AG09309 (cell line): ENCODE measurements around the gene TNFRSF12A.
A peak's percentile ranks its signal among the peaks of the same experiment; 100 is the strongest.
"Not testable (repeated sequence)": the region's sequence is repeated elsewhere in the genome, so short reads cannot be mapped to it uniquely, and the experiment has no call there.

ENCODE experiments used
- DNase-seq: peaks from one replicate; pipeline ENCODE4 v3.0.0-alpha.2; 2010; ENCODE audit warnings: low read depth
- H3K4me3 ChIP-seq: 2 replicates; pipeline ENCODE4 v1.5.1; 2011; ENCODE audit warnings: mild to moderate bottlenecking, low read depth, low read length, moderate library complexity; ENCODE audit not compliant: control insufficient read depth
- CTCF ChIP-seq: IDR thresholded peaks from 2 replicates; pipeline ENCODE4 v1.5.1; 2011; ENCODE audit warnings: mild to moderate bottlenecking, low read depth, low read length, inconsistent platforms; ENCODE audit not compliant: insufficient read depth, control insufficient read depth; ENCODE audit errors: missing control alignments

TNFRSF12A gene

GRCh38 chr16:3054965-3055733 is 35.0 kb downstream of the TNFRSF12A start:
- no peak overlapping the region for H3K4me3 ChIP-seq
- TF ChIP-seq CTCF: no peak
- no peak for DNase-seq

- H3K4me3 ChIP-seq, DNase-seq: not testable (repeated sequence)
Observed at GRCh38 chr16:3055734-3056115, 35.6 kb downstream of the TNFRSF12A start.

- H3K4me3 ChIP-seq: no peak overlapping the region
- no peak for DNase-seq
- TF ChIP-seq CTCF: no peak
Observed at GRCh38 chr16:3056336-3057180, 36.4 kb downstream of the TNFRSF12A start.

GRCh38 chr16:3057181-3058138 is 37.3 kb downstream of the TNFRSF12A start:
- H3K4me3 ChIP-seq: no peak overlapping the region
- TF ChIP-seq CTCF: no peak
- no peak for DNase-seq

GRCh38 chr16:3058139-3059030 is 38.2 kb downstream of the TNFRSF12A start:
- peak overlapping the region; percentile 79 for H3K4me3 ChIP-seq
- no peak for DNase-seq
- TF ChIP-seq CTCF: peak; percentile 1

- peak; percentile 20 for DNase-seq
- peak; percentile 51 for TF ChIP-seq CTCF
- peak overlapping the region; percentile 79 for H3K4me3 ChIP-seq
Observed at GRCh38 chr16:3059041-3059722, 39.0 kb downstream of the TNFRSF12A start.
